GM10847 (cell line): Measurements from ENCODE around the gene TRIM24.

ENCODE experiments used
- POLR2A ChIP-seq: IDR thresholded peaks from 2 replicates; pipeline ENCODE4 v1.6.1; 2011; ENCODE audit not compliant: insufficient read length; ENCODE audit errors: extremely low read depth

TRIM24 gene

GRCh38 chr7:138458576-138459412 lies 1.3 kb upstream of the TRIM24 start:
- TF ChIP-seq POLR2A = no peak

DNA sequence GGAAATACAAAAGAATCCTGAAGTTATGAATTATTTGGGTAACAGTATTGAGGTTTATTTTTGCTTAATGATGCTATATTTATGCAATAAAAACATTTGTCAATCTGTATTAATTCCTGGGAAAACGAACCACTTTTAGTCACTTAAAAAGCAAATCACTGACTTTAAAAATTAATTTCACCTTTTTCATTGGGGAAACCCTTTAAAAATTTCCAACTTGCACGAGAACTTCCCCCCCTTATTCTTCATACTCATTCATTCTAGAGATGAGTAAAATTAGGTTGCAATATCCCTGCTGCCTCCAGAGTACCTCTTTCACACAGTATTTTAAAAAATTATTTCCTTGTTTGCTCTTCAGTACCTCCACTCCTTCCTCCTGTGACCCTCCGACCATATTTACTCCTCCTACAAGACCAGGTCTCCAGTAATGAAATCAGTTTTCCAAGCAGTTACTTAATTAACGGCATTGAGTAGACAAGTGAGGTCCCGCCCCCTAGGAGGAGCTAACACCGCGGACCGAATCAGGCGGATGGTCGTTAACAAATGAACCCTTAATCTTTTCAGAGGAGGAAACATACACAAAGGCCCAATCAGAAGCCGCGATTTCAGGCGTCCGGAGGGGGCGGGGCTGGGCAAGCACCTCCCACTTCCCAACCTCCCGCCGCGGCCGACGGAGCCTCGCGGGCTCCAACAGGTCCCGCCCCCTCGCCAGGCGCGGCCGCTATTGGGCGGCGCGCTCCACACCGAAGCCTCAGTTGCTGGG lies 465 bp upstream of the TRIM24 start:
- TF ChIP-seq POLR2A = no peak

GRCh38 chr7:138460649-138461607 lies 869 bp downstream of the TRIM24 start:
- TF ChIP-seq POLR2A = no peak

DNA sequence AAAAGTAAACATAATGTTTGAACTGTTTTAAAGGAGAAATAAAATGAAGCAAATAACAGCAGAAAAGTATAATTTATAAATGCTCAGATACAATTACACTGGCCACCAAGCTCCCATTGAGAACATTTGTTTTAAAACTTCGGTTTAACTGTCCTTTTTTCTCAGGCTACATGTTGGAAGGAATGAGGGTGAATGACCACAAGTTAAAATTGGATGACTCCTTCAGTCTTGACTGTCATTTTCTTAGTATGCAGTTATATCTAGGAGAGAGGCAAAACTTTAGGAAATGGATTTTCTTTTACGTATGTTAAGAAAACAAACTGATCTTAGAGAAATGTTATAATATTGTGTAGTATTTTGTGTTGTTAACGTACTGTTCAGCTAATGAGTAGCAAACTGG lies 5.0 kb downstream of the TRIM24 start:
- TF ChIP-seq POLR2A = no peak

DNA sequence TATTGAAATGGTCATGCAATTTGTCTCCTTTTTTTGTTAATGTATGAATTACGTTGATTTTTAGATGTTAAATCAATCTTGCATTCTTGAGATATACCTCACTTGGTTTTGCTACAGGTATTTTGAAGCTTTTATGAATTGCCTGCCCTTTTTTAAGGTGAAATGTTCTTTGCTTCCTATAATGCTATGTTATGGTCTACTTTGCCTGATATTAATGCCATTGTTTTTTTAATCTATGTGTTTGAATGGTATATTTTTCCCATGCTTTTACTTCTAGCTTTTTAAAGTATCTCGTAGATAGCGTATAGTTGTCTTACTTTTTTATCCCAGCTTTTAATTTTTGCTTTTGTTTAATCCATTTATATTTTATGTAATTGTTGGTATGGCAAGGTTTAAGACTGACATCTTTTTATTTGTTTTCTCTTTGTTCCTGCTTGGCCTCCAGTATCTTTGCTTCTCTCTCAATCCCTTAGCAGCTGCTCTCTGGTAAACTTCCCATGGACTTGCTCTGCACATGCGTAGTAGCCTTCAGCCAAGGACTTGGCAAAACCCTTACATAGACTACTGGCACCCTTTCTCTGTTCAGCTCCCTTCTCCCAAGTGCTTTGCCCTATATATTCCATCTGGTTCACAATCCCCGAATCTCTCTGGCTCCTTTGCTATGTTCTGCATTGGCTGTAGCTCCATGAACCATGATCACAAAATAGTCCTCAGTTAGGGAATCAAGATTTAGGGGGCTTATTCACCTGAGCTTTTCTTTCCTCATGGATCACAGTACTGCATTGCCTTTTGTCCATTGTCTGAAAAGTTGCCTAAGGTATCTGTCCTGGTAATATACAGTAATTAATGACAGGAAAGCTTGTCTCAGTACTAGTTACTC lies 8.4 kb downstream of the TRIM24 start:
- TF ChIP-seq POLR2A = no peak

DNA sequence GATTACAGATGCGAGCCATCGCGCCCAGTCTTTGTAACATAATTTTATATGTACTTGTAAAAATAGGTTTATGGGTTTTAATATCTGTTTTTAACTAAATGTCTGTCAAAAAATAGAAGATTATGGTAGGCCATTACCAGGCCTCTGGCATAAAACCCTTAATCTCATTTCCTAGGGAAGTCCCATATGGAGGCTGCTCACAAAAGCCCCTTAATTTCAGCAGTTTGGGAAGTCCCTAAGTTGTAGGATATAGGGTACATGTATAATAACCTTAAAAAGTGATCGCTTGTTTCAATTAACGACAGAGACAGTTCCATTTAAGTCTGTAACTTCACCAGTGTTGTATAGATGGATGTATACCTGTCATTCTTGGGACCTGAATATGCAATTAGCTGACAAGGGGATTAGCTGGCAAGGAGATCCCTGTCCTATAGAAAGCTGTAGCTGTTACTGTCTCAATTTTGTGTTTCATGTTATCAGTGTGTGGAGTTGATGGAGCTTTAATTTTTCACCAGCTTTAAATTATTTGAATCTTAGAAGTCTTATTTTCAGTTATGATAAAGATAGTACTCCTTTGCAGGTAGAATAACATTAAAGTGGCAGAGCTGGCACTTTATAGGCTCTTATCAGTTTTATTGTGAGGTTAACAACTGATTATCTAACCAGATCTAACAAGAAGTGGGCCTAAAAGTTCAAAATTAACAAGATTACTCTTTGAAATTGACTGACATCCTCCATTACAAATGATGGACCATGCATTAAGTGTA lies 10.5 kb downstream of the TRIM24 start:
- no peak for TF ChIP-seq POLR2A

- TF ChIP-seq POLR2A = no peak
Observed at GRCh38 chr7:138472292-138473079, 12.4 kb downstream of the TRIM24 start.

DNA sequence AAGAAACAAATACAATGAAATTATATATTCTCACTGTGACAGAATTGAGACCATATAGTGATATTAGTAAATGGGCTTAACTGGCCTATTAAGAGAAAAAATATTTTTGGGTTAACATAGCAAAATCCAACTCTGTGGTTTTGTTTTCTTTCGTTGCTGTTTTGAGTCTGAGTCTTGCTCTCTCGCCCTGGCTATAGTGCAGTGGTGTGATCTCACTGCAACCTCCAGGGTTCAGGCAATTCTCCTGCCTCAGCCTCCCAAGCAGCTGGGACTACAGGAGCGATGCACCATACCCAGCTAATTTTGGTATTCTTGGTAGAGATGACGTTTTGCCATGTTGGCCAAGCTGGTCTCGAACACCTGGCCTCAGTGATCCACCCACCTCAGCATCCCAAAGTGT lies 15.3 kb downstream of the TRIM24 start:
- no peak for TF ChIP-seq POLR2A

- no peak for TF ChIP-seq POLR2A
Observed at GRCh38 chr7:138477081-138477578, 17.1 kb downstream of the TRIM24 start.

- no peak for TF ChIP-seq POLR2A
Observed at GRCh38 chr7:138477581-138477980, 17.5 kb downstream of the TRIM24 start.

DNA sequence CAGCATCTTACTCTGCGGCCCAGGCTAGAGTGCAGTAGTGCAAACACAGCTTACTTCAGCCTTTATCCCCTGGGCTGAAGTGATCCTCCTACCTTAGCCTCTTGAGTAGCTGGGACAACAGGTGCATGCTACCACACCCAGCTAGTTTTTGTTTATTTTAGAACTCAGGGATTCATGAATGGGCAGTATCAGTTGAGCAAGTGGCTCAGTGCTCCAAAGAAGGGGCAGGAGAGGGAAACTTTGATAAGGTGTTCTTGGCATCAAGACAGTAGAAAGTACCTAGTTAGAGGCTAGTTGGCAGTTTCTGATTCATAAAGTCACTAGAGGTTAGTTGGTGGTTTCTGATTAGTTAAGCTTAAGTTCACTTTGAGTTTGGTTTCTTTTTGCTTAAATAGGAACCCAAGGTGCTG lies 18.4 kb downstream of the TRIM24 start:
- no peak for TF ChIP-seq POLR2A

- TF ChIP-seq POLR2A = no peak
Observed at GRCh38 chr7:138480527-138480926, 20.5 kb downstream of the TRIM24 start.

DNA sequence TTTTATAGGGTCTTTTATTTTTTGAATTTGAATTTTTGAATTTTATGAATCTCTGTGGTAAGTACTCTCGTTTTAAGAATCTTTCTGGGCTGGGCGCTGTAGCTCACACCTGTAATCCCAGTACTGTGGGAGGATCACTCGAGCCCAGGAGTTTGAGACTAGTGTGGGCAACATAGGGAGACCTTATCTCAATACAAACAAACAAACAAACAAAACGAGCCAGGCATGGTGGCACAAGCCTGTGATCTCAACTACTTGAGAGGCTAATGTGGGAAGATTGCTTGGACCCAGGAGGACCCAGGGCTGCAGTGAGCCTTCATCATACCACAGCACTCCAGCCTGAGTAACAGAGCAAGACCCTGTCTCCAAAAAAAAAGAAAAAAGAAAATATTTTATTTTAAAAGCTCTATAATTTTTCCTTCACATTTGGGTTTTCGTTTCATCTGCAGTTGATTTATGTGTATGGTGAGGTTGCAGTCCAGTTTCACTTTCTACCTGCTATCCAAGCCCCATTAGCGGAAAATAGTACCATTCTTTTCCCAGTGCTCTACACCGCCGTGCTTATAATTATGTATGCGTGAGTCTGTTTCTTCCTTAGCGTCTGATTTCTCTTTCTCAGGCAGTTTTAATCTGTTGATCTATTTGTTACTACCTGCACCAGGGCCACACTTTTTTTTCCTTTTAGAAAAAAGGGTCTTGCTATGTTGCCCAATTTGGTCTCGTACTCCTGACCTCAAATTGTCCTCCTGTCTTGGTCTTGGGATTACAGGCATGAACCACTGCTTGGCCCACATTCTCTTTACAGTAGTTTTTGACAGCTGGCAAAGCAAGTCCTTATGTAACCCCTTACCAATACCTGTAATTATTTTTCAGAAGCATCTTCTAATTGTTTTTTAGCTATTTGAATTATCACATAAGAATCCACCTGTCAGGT lies 21.7 kb downstream of the TRIM24 start:
- TF ChIP-seq POLR2A = no peak
